Caco-2 (cell line): ENCODE measurements around the gene C17orf113. TPM values are rescaled to one million over a fixed set of nuclear protein-coding genes. Genes with fewer than 3 reads are reported as not detected.

ENCODE experiments used
- BruUV-seq: library from RNA; stranded (reverse); fragments of 400-500 nt; replicated peaks from 2 replicates; lab custom pipeline; 2021; lab: Mats Ljungman, UMichigan
- CTCF ChIA-PET: fragments of 300-600 bp; sonication (Branson Sonifier 250); formaldehyde crosslinking; loops from one replicate; lab custom pipeline; 2022; ENCODE audit warnings: antibody characterized with exemption; lab: Charles Lee
- POLR2A ChIA-PET: fragments of 300-600 bp; sonication (Branson Sonifier 250); formaldehyde crosslinking; loops from one replicate; lab custom pipeline; 2022; ENCODE audit warnings: antibody characterized with exemption; lab: Charles Lee
- DNase-seq, 2 experiments: peaks; one replicate each; pipeline versions ENCODE4 v3.0.0 to v3.0.0-alpha.2; 2020 to 2022
- H3K27me3 ChIP-seq: replicated peaks from 2 replicates; pipeline ENCODE4 v1.6.0; 2011; ENCODE audit warnings: low read length; ENCODE audit not compliant: control insufficient read depth, insufficient read depth
- H3K36me3 ChIP-seq: 2 replicates; pipeline ENCODE4 v1.5.1; 2011; ENCODE audit warnings: low read length; ENCODE audit not compliant: control insufficient read depth, insufficient read depth
- H3K4me1 ChIP-seq: fragments of 250-450 bp; sonication (Bioruptor Pico); 2 replicates; pipeline ENCODE4 v1.5.1; 2020; ENCODE audit warnings: mild to moderate bottlenecking
- H3K4me3 ChIP-seq: 2 replicates; pipeline ENCODE4 v1.5.1; 2011; ENCODE audit warnings: low read depth, mild to moderate bottlenecking, control low read depth, low read length
- H3K9me3 ChIP-seq: fragments of 250-450 bp; sonication (Bioruptor Pico); 2 replicates; pipeline ENCODE4 v1.5.1; 2020; ENCODE audit warnings: mild to moderate bottlenecking, moderate library complexity
- H3K27ac Mint-ChIP-seq: one replicate; pipeline ENCODE4 v1.8.0; 2022; ENCODE audit warnings: mixed read lengths; ENCODE audit not compliant: unreplicated experiment
- H3K27me3 Mint-ChIP-seq: one replicate; pipeline ENCODE4 v1.8.0; 2022; ENCODE audit warnings: mixed read lengths; ENCODE audit not compliant: insufficient read depth, unreplicated experiment
- H3K36me3 Mint-ChIP-seq: one replicate; pipeline ENCODE4 v1.8.0; 2022; ENCODE audit warnings: mild to moderate bottlenecking, mixed read lengths; ENCODE audit not compliant: insufficient read depth, unreplicated experiment
- H3K4me1 Mint-ChIP-seq: one replicate; pipeline ENCODE4 v1.8.0; 2022; ENCODE audit warnings: low read depth, mixed read lengths; ENCODE audit not compliant: unreplicated experiment
- H3K4me3 Mint-ChIP-seq: one replicate; pipeline ENCODE4 v1.8.0; 2022; ENCODE audit warnings: mild to moderate bottlenecking, moderate library complexity, mixed read lengths; ENCODE audit not compliant: unreplicated experiment
- H3K9me3 Mint-ChIP-seq: one replicate; pipeline ENCODE4 v1.8.0; 2022; ENCODE audit warnings: mixed read lengths; ENCODE audit not compliant: unreplicated experiment
- intact Hi-C: fragments of 100-400 bp; cut with micrococcal nuclease; formaldehyde crosslinking; loops from one replicate; pipeline ENCODE4 v1.10.0; 2022; ENCODE audit not compliant: unreplicated experiment
- total RNA-seq: library from RNA; stranded (reverse); gene quantifications from 2 replicates; pipeline ENCODE4 v1.2.3, GENCODE V29; 2022
- TF ChIP-seq, protein P1 (sequence below), 2 experiments: fragments of 200-600 bp in 1 of 2; IDR thresholded peaks; 1 replicate in 1 of 2; 2 replicates in 1 of 2; pipeline versions ENCODE4 v1.5.1 to v1.8.0; 2011 to 2022; ENCODE audit warnings: antibody characterized with exemption in 1 of 2, control low read depth in 1 of 2, inconsistent platforms in 1 of 2, low read depth in 1 of 2, low read length in 1 of 2, mild to moderate bottlenecking in 1 of 2, moderate library complexity in 1 of 2; ENCODE audit not compliant: insufficient read depth in 1 of 2, severe bottlenecking in 1 of 2, unreplicated experiment in 1 of 2

The C17orf113 gene
- total RNA-seq, 1 experiment from 2014 or later, result 4.7 TPM

DNA sequence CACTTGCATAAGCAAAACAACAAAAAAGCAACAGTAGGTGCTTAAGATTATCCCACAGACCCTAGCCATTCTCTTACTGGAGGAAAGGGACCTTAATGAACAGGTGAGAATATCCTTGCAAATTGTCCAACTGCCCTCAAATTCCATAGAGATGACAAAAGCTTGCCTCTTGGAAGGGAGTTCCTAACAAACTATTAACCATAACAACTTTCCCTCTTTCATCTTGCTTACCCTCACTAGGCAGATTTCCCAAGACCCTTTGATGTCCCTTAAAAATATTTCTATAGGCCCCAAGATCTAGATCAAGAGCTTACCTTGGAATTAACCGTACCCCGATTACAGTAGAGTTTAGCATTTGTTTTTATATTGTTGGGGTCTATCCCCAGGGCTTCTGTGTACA lies 62.0 kb downstream of the C17orf113 start:
- Mint-ChIP-seq H3K27me3 (no peaks in the 10 kb centered on the region), H3K4me3 (no peak overlapping the region), H3K36me3 (peaks cover 100% of the 10 kb centered on the region), H3K4me1 (peaks cover 28% of the 10 kb centered on the region), H3K27ac (peak overlapping the region; percentile 58), H3K9me3 (no peaks in the 10 kb centered on the region)
- intact Hi-C loops, result no loop called here
- TF ChIP-seq, protein P1, sequence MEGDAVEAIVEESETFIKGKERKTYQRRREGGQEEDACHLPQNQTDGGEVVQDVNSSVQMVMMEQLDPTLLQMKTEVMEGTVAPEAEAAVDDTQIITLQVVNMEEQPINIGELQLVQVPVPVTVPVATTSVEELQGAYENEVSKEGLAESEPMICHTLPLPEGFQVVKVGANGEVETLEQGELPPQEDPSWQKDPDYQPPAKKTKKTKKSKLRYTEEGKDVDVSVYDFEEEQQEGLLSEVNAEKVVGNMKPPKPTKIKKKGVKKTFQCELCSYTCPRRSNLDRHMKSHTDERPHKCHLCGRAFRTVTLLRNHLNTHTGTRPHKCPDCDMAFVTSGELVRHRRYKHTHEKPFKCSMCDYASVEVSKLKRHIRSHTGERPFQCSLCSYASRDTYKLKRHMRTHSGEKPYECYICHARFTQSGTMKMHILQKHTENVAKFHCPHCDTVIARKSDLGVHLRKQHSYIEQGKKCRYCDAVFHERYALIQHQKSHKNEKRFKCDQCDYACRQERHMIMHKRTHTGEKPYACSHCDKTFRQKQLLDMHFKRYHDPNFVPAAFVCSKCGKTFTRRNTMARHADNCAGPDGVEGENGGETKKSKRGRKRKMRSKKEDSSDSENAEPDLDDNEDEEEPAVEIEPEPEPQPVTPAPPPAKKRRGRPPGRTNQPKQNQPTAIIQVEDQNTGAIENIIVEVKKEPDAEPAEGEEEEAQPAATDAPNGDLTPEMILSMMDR (IDR thresholded peaks at IDR 0.05; ENCODE audit: insufficient read depth in 1 of 2, low read depth in 1 of 2, low read length in 1 of 2, severe bottlenecking in 1 of 2, unreplicated experiment in 1 of 2), result no peak
- Histone ChIP-seq H3K4me1 (peaks cover 31% of the 10 kb centered on the region), H3K9me3 (no peaks in the 10 kb centered on the region), H3K4me3 (no peak overlapping the region), H3K27me3 (no peaks in the 10 kb centered on the region), H3K36me3 (peaks cover 13% of the 10 kb centered on the region)
- CTCF ChIA-PET, result no interaction called here
- no peak for DNase-seq
- no TSS peak for BruUV-seq
- POLR2A ChIA-PET, result interaction anchor here (0.5 kb wide), 1 partner anchor 56 kb away, joined by 3 read pairs; no protein-coding TSS in a partner anchor

Other genes with a start within 250 kb of the C17orf113 start
- 34.1 and 39.2 TPM in 2 replicates for gene P3H4, start 238.7 kb downstream of the C17orf113 start, total RNA-seq
- 112 and 132 TPM in 2 replicates for gene FKBP10, start 237.6 kb downstream of the C17orf113 start, total RNA-seq
- gene NT5C3B, start 214.4 kb downstream of the C17orf113 start, total RNA-seq, result 85.4 and 94.5 TPM in 2 replicates
- not detected in 2 replicates for gene KLHL10, start 212.8 kb downstream of the C17orf113 start, total RNA-seq
- gene KLHL11, start 185.2 kb downstream of the C17orf113 start, total RNA-seq, result 20.3 and 22.2 TPM in 2 replicates
- 246 and 252 TPM in 2 replicates for gene ACLY, start 131.7 kb downstream of the C17orf113 start, total RNA-seq
- 0.98 and 1.3 TPM in 2 replicates for gene ODAD4, start 120.0 kb downstream of the C17orf113 start, total RNA-seq
- gene CNP, start 83.8 kb downstream of the C17orf113 start, total RNA-seq, result 90.1 and 94.5 TPM in 2 replicates
- 147 and 156 TPM in 2 replicates for gene DNAJC7, start 33.2 kb downstream of the C17orf113 start, total RNA-seq
- gene NKIRAS2, start 30.5 kb downstream of the C17orf113 start, total RNA-seq, result 51.6 and 55.0 TPM in 2 replicates
- 1.00 and 1.5 TPM in 2 replicates for gene ZNF385C, start 47.9 kb upstream of the C17orf113 start, total RNA-seq
- 0.79 TPM in 2 replicates for gene DHX58, start 62.1 kb upstream of the C17orf113 start, total RNA-seq
- 46.5 and 56.2 TPM in 2 replicates for gene KAT2A, start 70.8 kb upstream of the C17orf113 start, total RNA-seq
- gene HSPB9, start 72.2 kb upstream of the C17orf113 start, total RNA-seq, result not detected in 2 replicates
- 151 and 155 TPM in 2 replicates for gene RAB5C, start 104.4 kb upstream of the C17orf113 start, total RNA-seq
- 0.07 and 0.37 TPM in 2 replicates for gene KCNH4, start 130.5 kb upstream of the C17orf113 start, total RNA-seq
- gene HCRT, start 134.9 kb upstream of the C17orf113 start, total RNA-seq, result not detected in 2 replicates
- 17.7 and 21.4 TPM in 2 replicates for gene GHDC, start 143.9 kb upstream of the C17orf113 start, total RNA-seq
- 41.4 and 46.9 TPM in 2 replicates for gene STAT5B, start 225.8 kb upstream of the C17orf113 start, total RNA-seq
- gene STAT5A, start 237.9 kb upstream of the C17orf113 start, total RNA-seq, result 2.4 and 3.2 TPM in 2 replicates